Lung (tissue), 12 donors: ENCODE results near the gene NDUFB10. TPM values are rescaled to one million over a fixed set of nuclear protein-coding genes. Genes with fewer than 3 reads are reported as not detected.
A peak's percentile ranks its signal among the peaks of the same experiment; 100 is the strongest.

Experiments
- ATAC-seq: fragments of 200-7000 bp; cut with Tn5 transposase; one replicate; pipeline ENCODE4 v1.9.1; 2020; ENCODE audit warnings: moderate number of reproducible peaks; ENCODE audit not compliant: insufficient read depth, low FRiP score
- DNase-seq, 3 donors: peaks; one replicate each; pipeline ENCODE4 v3.0.0-alpha.2; 2013 to 2017
- H3K27ac ChIP-seq, 2 donors: one replicate each; pipeline ENCODE4 v1.5.1; 2013; ENCODE audit warnings: mild to moderate bottlenecking in 2 of 2, moderate library complexity in 2 of 2, control low read depth in 1 of 2, inconsistent platforms in 1 of 2, low read depth in 1 of 2, low read length in 1 of 2
- H3K27me3 ChIP-seq, 3 donors: one replicate each; pipeline ENCODE4 v1.5.1; 2013; ENCODE audit warnings: low read length in 2 of 3; ENCODE audit not compliant: control insufficient read depth in 3 of 3, insufficient read depth in 3 of 3
- H3K36me3 ChIP-seq, 4 donors: one replicate each; pipeline ENCODE4 v1.5.1; 2013; ENCODE audit warnings: low read length in 4 of 4, mild to moderate bottlenecking in 1 of 4, moderate library complexity in 1 of 4; ENCODE audit not compliant: control insufficient read depth in 4 of 4, insufficient read depth in 4 of 4
- H3K4me1 ChIP-seq, 5 donors: one replicate each; pipeline ENCODE4 v1.5.1; 2013; ENCODE audit warnings: low read length in 5 of 5, mild to moderate bottlenecking in 2 of 5, moderate library complexity in 1 of 5; ENCODE audit not compliant: control insufficient read depth in 5 of 5, insufficient read depth in 5 of 5
- H3K4me3 ChIP-seq: one replicate; pipeline ENCODE4 v1.5.1; 2013; ENCODE audit warnings: mild to moderate bottlenecking, control low read depth, moderate library complexity
- H3K9ac ChIP-seq, 2 donors: one replicate each; pipeline ENCODE4 v1.5.1; 2013; ENCODE audit warnings: low read length in 2 of 2, control low read depth in 1 of 2; ENCODE audit not compliant: insufficient read depth in 1 of 2
- H3K9me3 ChIP-seq, 4 donors: one replicate each; pipeline ENCODE4 v1.5.1; 2013; ENCODE audit warnings: low read length in 3 of 4, mild to moderate bottlenecking in 1 of 4, moderate library complexity in 1 of 4; ENCODE audit not compliant: control insufficient read depth in 4 of 4, insufficient read depth in 3 of 4
- CTCF ChIP-seq: IDR thresholded peaks from 2 replicates; pipeline ENCODE4 v1.5.1; 2012; ENCODE audit warnings: mild to moderate bottlenecking; ENCODE audit errors: control extremely low read depth, extremely low read depth
- WGBS, 2 donors: extraction: QIAGEN DNeasy Blood & Tissue Kit; methylation state at CpG; one replicate each; pipeline ENCODE4 v1.1.7; 2013; 5-methylcytosine and 5-hydroxymethylcytosine counted together
- polyA plus RNA-seq, 2 donors: library from polyadenylated mRNA; stranded (reverse); fragments of 200-250 nt; gene quantifications; one replicate each; pipeline ENCODE4 v1.2.1, GENCODE V29; 2013
- total RNA-seq, 2 donors: library from RNA; depleted of rRNA in 1 of 2; stranded (reverse); fragments of >200 nt in 1 of 2; gene quantifications; one replicate each; pipeline ENCODE4 v1.2.1, GENCODE V29; 2014 to 2021
- donor health status: control.
- donor health status: control.
- donor health status: Bipolar disorder and iron deficiency.
- donor health status: healthy.
- donor health status: DM: yes; HTN: yes; CAD: no.

The NDUFB10 gene
- total and polyA plus RNA-seq, 4 donors = 107 to 187 (median 131) TPM

GRCh38 chr16:1942810-1943726, 16.3 kb upstream of the NDUFB10 start, which contains the start of gene MSRB1:
Gene MSRB1, minus strand, starts transcription at chr16:1943199. Its CDS starts 43 bp downstream, at chr16:1943156.
- ATAC-seq = peak; percentile 97
- 2% methylated on average over 61 to 77 of the region's 77 CpGs for WGBS, 2 donors
- H3K4me1 ChIP-seq = peaks cover 0 to 12% (median 7%) of the 10 kb centered on the region in 5 donors

GRCh38 chr16:1944612-1945199, 14.6 kb upstream of the NDUFB10 start:
- TF ChIP-seq CTCF = no peak
- WGBS, 2 donors = 91 to 97% methylated on average over 21 of the region's 21 CpGs
- Histone ChIP-seq H3K9ac (no peak overlapping the region), H3K9me3 (no peaks in the 10 kb centered on the region), H3K4me1 (peaks cover 0 to 12% (median 7%) of the 10 kb centered on the region in 5 donors), H3K36me3 (peaks cover 0 to 11% (median 0%) of the 10 kb centered on the region in 4 donors), H3K27me3 (no peaks in the 10 kb centered on the region), H3K27ac (no peak overlapping the region), H3K4me3 (no peak overlapping the region)
- ATAC-seq (no peak), DNase-seq (no peak)

More at GRCh38 chr16:1942810-1943726, 16.3 kb upstream of the NDUFB10 start, which contains the start of gene MSRB1:
- H3K36me3 ChIP-seq = peaks cover 0 to 26% (median 5%) of the 10 kb centered on the region in 4 donors
- H3K27ac ChIP-seq = peak within 1 kb of the TSS; percentile 89 to 90
- peak; percentile 99 for DNase-seq
- H3K27me3 ChIP-seq = no peaks in the 10 kb centered on the region
- no peak for TF ChIP-seq CTCF
- peak within 1 kb of the TSS; percentile 83 for H3K4me3 ChIP-seq
- peak within 1 kb of the TSS in 1 of 2 donors; percentile 47 for H3K9ac ChIP-seq
- H3K9me3 ChIP-seq = no peaks in the 10 kb centered on the region

- DNase-seq = no peak
- TF ChIP-seq CTCF = no peak
- Histone ChIP-seq H3K4me3 (no peak overlapping the region), H3K9ac (no peak overlapping the region), H3K4me1 (peaks cover 0 to 12% (median 7%) of the 10 kb centered on the region in 5 donors), H3K9me3 (no peaks in the 10 kb centered on the region), H3K27me3 (no peaks in the 10 kb centered on the region), H3K27ac (no peak overlapping the region), H3K36me3 (peaks cover 0 to 5% (median 0%) of the 10 kb centered on the region in 4 donors)
- ATAC-seq = no peak
- WGBS, 2 donors = 83 to 89% methylated on average over 19 of the region's 19 CpGs
These were observed 13.6 kb upstream of the NDUFB10 start for GRCh38 chr16:1945559-1946391.
